Measurements from ENCODE around the gene RAB25.
"Not testable (repeated sequence)": the region's sequence is repeated elsewhere in the genome, so short reads cannot be mapped to it uniquely, and the experiment has no call there.

Gene RAB25

GRCh38 chr1:156054500-156055280 lies 6.3 kb upstream of the RAB25 start, which contains the start of gene LAMTOR2:
TSS of gene LAMTOR2 (plus strand) at chr1:156054782. CDS start at chr1:156054890, 108 bp downstream.
- peak; percentile 94 for DNase-seq (ENCODE audit: low spot score)

GRCh38 chr1:156055281-156056048 lies 5.5 kb upstream of the RAB25 start:
- DNase-seq (ENCODE audit: low spot score) = no peak

GRCh38 chr1:156056326-156056849 lies 4.6 kb upstream of the RAB25 start:
- DNase-seq (ENCODE audit: low spot score) = no peak

- no peak for DNase-seq (ENCODE audit: low spot score)
These were observed 1.2 kb downstream of the RAB25 start for GRCh38 chr1:156062189-156062588.

- DNase-seq (ENCODE audit: low spot score) = no peak
These were observed 3.0 kb downstream of the RAB25 start for GRCh38 chr1:156063997-156064285.

GRCh38 chr1:156064615-156065014 lies 3.7 kb downstream of the RAB25 start:
- no peak for DNase-seq (ENCODE audit: low spot score)

GRCh38 chr1:156065212-156065611 lies 4.3 kb downstream of the RAB25 start:
- no peak for DNase-seq (ENCODE audit: low spot score)

- no peak for DNase-seq (ENCODE audit: low spot score)
These were observed 4.9 kb downstream of the RAB25 start for GRCh38 chr1:156065871-156066270.

- DNase-seq (ENCODE audit: low spot score) = no peak
These were observed 6.3 kb downstream of the RAB25 start for GRCh38 chr1:156067262-156067661.

- DNase-seq (ENCODE audit: low spot score) = no peak
These were observed 8.8 kb downstream of the RAB25 start for GRCh38 chr1:156069490-156070455.

- no peak for DNase-seq (ENCODE audit: low spot score)
These were observed 9.6 kb downstream of the RAB25 start for GRCh38 chr1:156070548-156070947.

GRCh38 chr1:156071332-156071816 lies 10.4 kb downstream of the RAB25 start:
- DNase-seq (ENCODE audit: low spot score) = not testable (repeated sequence)

- DNase-seq (ENCODE audit: low spot score) = no peak
These were observed 11.3 kb downstream of the RAB25 start for GRCh38 chr1:156072251-156072650.

GRCh38 chr1:156073110-156073687 lies 12.2 kb downstream of the RAB25 start:
- no peak for DNase-seq (ENCODE audit: low spot score)

GRCh38 chr1:156073740-156074139 lies 12.8 kb downstream of the RAB25 start:
- no peak for DNase-seq (ENCODE audit: low spot score)

- DNase-seq (ENCODE audit: low spot score) = no peak
These were observed 13.7 kb downstream of the RAB25 start for GRCh38 chr1:156074661-156075060.

- no peak for DNase-seq (ENCODE audit: low spot score)
These were observed 14.2 kb downstream of the RAB25 start for GRCh38 chr1:156075162-156075561.

- DNase-seq (ENCODE audit: low spot score) = no peak
These were observed 14.8 kb downstream of the RAB25 start for GRCh38 chr1:156075775-156076204.

GRCh38 chr1:156076609-156077429 lies 15.9 kb downstream of the RAB25 start:
- DNase-seq (ENCODE audit: low spot score) = no peak

- no peak for DNase-seq (ENCODE audit: low spot score)
These were observed 16.4 kb downstream of the RAB25 start for GRCh38 chr1:156077430-156077760.

- no peak for DNase-seq (ENCODE audit: low spot score)
These were observed 17.8 kb downstream of the RAB25 start for GRCh38 chr1:156078728-156079127.

Data from hematopoietic multipotent progenitor cell treated with erythropoietin and hydrocortisone succinate and interleukin-3 and kit ligand, for 17 days (in vitro differentiated cells).